Measurements from ENCODE around the gene PHRF1.

The PHRF1 gene

DNA sequence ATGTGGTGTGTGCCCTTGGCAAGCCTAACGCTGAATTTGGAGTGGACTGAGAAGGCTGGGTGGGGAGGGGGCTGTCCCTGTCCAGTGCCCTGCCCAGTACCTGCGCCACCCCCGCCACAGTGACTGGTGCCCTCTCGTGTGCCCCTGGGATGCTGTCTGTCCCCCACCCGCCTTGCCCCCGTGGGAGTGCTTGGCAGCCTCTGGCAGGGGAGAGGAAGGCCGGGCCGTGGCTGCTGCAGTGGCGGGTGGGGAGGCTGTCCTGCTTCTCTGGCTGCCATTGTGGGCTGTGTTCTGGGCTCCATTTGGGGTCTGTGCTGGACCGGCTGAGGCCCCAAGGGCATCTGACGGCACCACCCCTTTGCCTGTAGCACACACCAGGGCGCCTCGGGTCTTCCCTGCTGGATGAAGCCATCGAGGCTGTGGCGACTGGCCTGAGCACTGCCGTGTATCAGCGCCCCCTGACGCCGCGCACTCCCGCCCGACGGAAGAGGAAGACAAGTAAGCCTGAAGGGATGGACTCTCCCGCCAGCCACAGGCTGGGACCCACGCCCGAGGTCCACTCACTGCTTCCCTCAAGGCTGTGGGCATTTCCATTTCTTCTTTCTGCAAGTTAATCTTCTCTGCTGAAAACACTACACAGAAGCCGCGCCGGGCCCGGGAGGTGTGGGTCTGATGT, 21.9 kb downstream of the PHRF1 start:
- DNase-seq (ENCODE audit: low read depth, low spot score) = no peak

DNA sequence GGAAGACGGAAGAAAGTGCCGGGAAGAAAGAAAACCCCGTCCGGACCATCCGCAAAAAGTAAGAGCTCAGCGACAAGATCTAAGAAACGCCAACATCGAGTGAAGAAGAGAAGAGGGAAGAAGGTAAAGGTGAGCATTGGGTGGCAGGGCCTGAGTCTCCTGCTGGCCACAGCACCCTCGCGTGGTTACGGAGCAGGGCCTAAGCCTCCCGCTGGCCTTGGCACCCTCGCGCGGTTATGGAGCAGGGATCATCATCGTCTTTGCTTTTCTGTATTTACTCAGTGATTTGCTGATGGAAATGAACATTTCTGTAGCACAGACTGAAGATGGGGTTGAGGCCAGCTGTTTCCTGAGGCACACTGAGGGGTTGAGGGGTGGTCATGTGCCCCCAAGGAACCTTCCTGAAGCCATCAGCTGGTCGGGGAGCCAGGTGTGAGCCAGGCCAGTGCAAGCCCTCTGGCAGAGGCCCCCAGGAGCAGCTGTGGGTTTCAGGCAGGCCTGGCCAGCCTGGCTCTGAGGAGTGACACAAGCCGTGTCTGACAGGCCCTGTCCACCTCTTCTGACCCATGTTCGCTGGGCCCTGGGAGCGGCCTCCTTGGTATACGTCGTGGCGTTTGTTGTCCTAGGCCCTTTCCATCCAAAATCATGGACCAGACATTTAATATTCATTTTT, 25.4 kb downstream of the PHRF1 start:
- DNase-seq (ENCODE audit: low read depth, low spot score) = no peak

- no peak for DNase-seq (ENCODE audit: low read depth, low spot score)
Measured at GRCh38 chr11:603154-603553, 26.9 kb downstream of the PHRF1 start.

- DNase-seq (ENCODE audit: low read depth, low spot score) = no peak
Measured at GRCh38 chr11:605286-606129, 29.2 kb downstream of the PHRF1 start.

- DNase-seq (ENCODE audit: low read depth, low spot score) = no peak
Measured at GRCh38 chr11:606245-606644, 30.0 kb downstream of the PHRF1 start.

DNA sequence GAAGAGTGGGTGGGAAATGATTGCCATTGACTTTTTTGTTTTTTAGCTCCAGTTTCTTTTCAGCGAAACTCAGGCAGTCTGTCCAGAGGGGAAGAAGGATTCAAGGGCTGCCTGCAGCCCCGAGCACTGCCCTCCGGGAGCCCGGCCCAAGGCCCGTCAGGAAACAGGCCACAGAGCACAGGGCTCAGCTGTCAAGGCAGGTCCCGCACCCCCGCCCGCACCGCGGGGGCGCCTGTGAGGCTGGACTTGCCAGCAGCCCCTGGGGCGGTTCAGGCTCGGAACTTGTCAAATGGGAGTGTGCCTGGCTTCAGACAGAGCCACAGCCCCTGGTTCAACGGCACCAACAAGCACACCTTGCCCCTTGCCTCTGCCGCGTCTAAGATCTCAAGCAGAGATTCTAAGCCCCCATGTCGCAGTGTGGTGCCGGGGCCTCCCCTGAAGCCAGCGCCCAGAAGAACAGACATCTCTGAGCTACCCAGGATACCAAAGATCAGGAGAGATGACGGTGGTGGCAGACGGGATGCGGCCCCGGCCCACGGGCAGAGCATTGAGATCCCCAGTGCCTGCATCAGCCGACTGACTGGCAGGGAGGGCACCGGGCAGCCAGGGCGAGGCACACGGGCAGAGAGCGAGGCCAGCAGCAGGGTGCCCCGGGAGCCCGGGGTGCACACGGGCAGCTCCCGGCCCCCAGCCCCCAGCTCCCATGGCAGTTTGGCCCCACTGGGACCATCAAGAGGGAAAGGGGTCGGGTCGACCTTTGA, 30.9 kb downstream of the PHRF1 start:
- DNase-seq (ENCODE audit: low read depth, low spot score) = peak; percentile 36

GRCh38 chr11:607971-608659, 31.8 kb downstream of the PHRF1 start:
- no peak for DNase-seq (ENCODE audit: low read depth, low spot score)

GRCh38 chr11:608791-609251, 32.6 kb downstream of the PHRF1 start:
- no peak for DNase-seq (ENCODE audit: low read depth, low spot score)

DNA sequence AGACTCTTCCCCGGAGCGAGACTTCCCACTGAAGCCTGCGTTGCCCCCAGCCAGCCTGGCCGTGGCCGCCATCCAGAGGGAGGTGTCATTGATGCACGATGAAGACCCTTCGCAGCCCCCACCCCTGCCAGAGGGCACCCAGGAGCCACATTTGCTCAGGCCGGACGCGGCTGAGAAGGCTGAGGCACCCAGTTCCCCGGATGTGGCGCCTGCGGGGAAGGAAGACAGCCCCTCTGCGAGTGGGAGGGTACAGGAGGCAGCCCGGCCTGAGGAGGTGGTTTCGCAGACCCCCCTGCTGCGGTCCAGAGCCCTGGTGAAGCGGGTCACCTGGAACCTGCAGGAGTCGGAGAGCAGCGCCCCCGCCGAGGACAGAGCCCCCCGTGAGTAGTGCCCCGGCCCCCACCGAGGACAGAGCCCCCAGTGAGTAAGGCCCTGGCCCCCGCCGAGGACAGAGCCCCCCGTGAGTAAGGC, 33.1 kb downstream of the PHRF1 start:
- no peak for DNase-seq (ENCODE audit: low read depth, low spot score)

GRCh38 chr11:610146-610801, 34.0 kb downstream of the PHRF1 start:
- DNase-seq (ENCODE audit: low read depth, low spot score) = no peak

DNA sequence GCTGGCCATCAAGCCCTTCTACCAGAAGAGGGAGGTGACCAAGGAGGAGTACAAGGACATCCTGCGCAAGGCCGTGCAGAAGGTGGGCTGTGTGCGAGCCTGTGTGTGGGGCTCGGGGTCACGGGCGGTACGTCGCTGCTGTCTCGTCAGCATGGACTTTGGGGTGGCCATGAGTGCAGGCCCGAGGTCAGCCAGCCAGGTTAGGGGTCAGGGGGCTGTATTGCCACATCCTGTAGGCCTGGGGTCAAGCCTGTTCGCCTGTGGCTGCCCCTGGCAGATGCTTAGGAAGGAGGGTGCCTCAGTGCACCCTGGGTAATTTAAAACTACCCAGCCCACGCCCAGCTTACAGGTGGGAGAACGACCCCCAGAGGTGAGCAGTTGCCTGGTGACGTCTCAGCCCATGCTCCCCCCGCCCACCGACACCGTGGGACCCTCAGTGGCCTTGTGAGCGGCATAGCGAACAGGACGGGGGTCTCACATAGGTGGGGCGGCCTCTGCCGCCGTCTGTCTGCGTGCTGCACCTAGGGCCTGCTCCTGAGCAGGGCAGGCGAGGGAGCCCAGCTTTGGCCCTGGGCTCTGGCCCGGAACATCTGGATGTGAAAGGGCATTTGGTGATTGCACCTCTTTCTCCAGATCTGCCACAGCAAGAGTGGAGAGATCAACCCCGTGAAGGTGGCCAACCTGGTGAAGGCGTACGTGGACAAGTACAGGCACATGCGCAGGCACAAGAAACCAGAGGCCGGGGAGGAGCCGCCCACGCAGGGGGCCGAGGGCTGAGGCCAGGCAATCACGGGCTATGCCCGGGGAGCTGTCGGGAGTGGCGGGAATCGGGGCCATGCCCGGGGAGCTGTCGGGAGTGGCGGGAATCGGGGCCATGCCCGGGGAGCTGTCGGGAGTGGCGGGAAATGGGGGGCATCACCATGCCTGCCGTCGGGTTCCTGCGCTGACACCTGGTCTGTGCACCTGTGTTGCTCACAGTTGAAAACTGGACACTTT, 35.0 kb downstream of the PHRF1 start:
- no peak for DNase-seq (ENCODE audit: low read depth, low spot score)

- DNase-seq (ENCODE audit: low read depth, low spot score) = peak; percentile 36
Measured at GRCh38 chr11:612201-612960, 36.1 kb downstream of the PHRF1 start.

- no peak for DNase-seq (ENCODE audit: low read depth, low spot score)
Measured at GRCh38 chr11:612961-613300, 36.7 kb downstream of the PHRF1 start.

DNA sequence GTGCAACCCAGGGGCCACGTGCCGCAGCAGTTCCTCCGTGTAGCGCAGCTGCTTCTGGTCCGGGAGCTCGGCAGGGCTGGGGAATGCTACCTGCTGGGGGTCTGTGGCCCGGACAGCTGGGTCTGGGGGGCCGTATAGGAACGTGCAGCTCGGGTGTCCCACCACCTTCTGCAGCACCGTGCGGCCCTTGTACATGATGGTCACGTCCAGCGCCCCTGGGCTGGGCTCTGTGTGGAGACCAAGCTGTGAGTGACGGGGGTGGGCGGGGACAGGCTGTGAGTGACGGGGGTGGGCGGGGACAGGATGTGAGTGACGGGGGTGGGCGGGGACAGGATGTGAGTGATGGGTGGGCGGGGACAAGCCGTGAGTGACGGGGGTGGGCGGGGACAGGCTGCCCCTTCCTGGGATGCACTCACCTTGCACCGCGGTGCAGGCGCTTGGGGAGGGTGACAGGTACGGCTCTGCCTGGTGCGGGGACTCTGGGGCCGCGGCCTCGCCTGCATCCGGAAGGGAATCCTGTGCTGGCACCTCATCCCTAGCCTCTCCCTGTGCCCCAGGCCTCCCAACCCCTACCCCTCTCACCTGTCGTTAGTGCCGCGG, 37.2 kb downstream of the PHRF1 start:
- DNase-seq (ENCODE audit: low read depth, low spot score) = peak; percentile 58

- no peak for DNase-seq (ENCODE audit: low read depth, low spot score)
Measured at GRCh38 chr11:614021-614622, 37.9 kb downstream of the PHRF1 start.

GRCh38 chr11:614623-615503, 38.6 kb downstream of the PHRF1 start:
- DNase-seq (ENCODE audit: low read depth, low spot score) = no peak
